CD14-positive monocyte (primary cell): Measurements from ENCODE around the gene SLIT2. TPM values are rescaled to one million over a fixed set of nuclear protein-coding genes. Genes with fewer than 3 reads are reported as not detected.

ENCODE experiments used
- DNase-seq, 3 donors: peaks; one replicate each; pipeline ENCODE4 v3.0.0-alpha.2; 2011 to 2022
- H2AFZ ChIP-seq: 2 replicates; pipeline ENCODE4 v1.6.0; 2012; ENCODE audit warnings: mild to moderate bottlenecking, low read depth, low read length, inconsistent platforms; ENCODE audit not compliant: insufficient read depth, poor library complexity, severe bottlenecking
- H3K27ac ChIP-seq, 2 donors: 1 replicate in 1 of 2; 2 replicates in 1 of 2; pipeline ENCODE4 v1.5.1; 2012 to 2013; ENCODE audit warnings: low read length in 2 of 2, control low read depth in 1 of 2, inconsistent platforms in 1 of 2, low read depth in 1 of 2, mild to moderate bottlenecking in 1 of 2
- H3K27me3 ChIP-seq, 2 donors: one replicate each; pipeline versions ENCODE4 v1.6.0 to v1.6.1; 2011 to 2013; ENCODE audit warnings: low read length in 2 of 2; ENCODE audit not compliant: control insufficient read depth in 2 of 2, insufficient read depth in 2 of 2
- H3K36me3 ChIP-seq, 2 donors: replicated peaks in 1 of 2; 1 replicate in 1 of 2; 2 replicates in 1 of 2; pipeline versions ENCODE4 v1.5.1 to v1.6.1; 2012 to 2013; ENCODE audit warnings: low read length in 2 of 2, control low read depth in 1 of 2, inconsistent platforms in 1 of 2, mild to moderate bottlenecking in 1 of 2; ENCODE audit not compliant: insufficient read depth in 2 of 2, control insufficient read depth in 1 of 2
- H3K4me1 ChIP-seq, 2 donors: 1 replicate in 1 of 2; 2 replicates in 1 of 2; pipeline versions ENCODE4 v1.5.1 to v1.6.1; 2012 to 2013; ENCODE audit warnings: low read length in 2 of 2, control low read depth in 1 of 2, inconsistent platforms in 1 of 2, mild to moderate bottlenecking in 1 of 2, moderate library complexity in 1 of 2; ENCODE audit not compliant: insufficient read depth in 2 of 2, control insufficient read depth in 1 of 2
- H3K4me2 ChIP-seq: replicated peaks from 2 replicates; pipeline ENCODE3; 2012; ENCODE audit warnings: low read length, moderate library complexity, mild to moderate bottlenecking; ENCODE audit not compliant: poor library complexity, severe bottlenecking; ENCODE audit errors: extremely low read depth
- H3K4me3 ChIP-seq, 3 experiments: fragments of 200-600 bp in 1 of 3; sonication (generic) in 1 of 3; replicated peaks in 1 of 3; 1 replicate in 2 of 3; 2 replicates in 1 of 3; pipeline ENCODE4 v1.5.1; 2011 to 2013; ENCODE audit warnings: low read length in 3 of 3, mild to moderate bottlenecking in 3 of 3, control low read depth in 2 of 3, low read depth in 2 of 3, inconsistent platforms in 1 of 3, moderate library complexity in 1 of 3
- H3K79me2 ChIP-seq: 2 replicates; pipeline ENCODE4 v1.6.0; 2012; ENCODE audit warnings: mild to moderate bottlenecking, control low read depth, inconsistent platforms, low read length, moderate library complexity; ENCODE audit not compliant: insufficient read depth
- H3K9ac ChIP-seq: 2 replicates; pipeline ENCODE4 v1.6.0; 2017; ENCODE audit warnings: low read length, mild to moderate bottlenecking; ENCODE audit not compliant: insufficient read depth, poor library complexity, severe bottlenecking
- H3K9me3 ChIP-seq, 2 donors: replicated peaks in 1 of 2; 1 replicate in 1 of 2; 2 replicates in 1 of 2; pipeline versions ENCODE4 v1.5.1 to v1.6.1; 2012 to 2013; ENCODE audit warnings: low read length in 2 of 2, control low read depth in 1 of 2; ENCODE audit not compliant: control insufficient read depth in 1 of 2, insufficient read depth in 1 of 2
- H4K20me1 ChIP-seq: 2 replicates; pipeline ENCODE4 v1.6.0; 2012; ENCODE audit warnings: mild to moderate bottlenecking, low read length, control low read depth, moderate library complexity; ENCODE audit not compliant: insufficient read depth
- H3K27ac Mint-ChIP-seq, 7 donors: one replicate each; pipeline ENCODE4 v1.8.0; 2020; ENCODE audit warnings: mild to moderate bottlenecking in 7 of 7, mixed read lengths in 7 of 7, moderate library complexity in 6 of 7, inconsistent platforms in 2 of 7
- H3K27me3 Mint-ChIP-seq, 3 donors: one replicate each; pipeline ENCODE4 v1.8.0; 2021 to 2022; ENCODE audit warnings: low read depth in 3 of 3, mild to moderate bottlenecking in 3 of 3, mixed read lengths in 3 of 3, moderate library complexity in 3 of 3, inconsistent platforms in 1 of 3
- H3K36me3 Mint-ChIP-seq, 2 donors: one replicate each; pipeline ENCODE4 v1.8.0; 2020; ENCODE audit warnings: mixed read lengths in 2 of 2, inconsistent platforms in 1 of 2, mild to moderate bottlenecking in 1 of 2
- H3K4me1 Mint-ChIP-seq: one replicate; pipeline ENCODE4 v1.8.0; 2020; ENCODE audit warnings: mild to moderate bottlenecking, mixed read lengths
- H3K4me3 Mint-ChIP-seq, 2 donors: one replicate each; pipeline ENCODE4 v1.8.0; 2020; ENCODE audit warnings: mild to moderate bottlenecking in 2 of 2, mixed read lengths in 2 of 2, moderate library complexity in 1 of 2
- H3K9me3 Mint-ChIP-seq, 7 donors: one replicate each; pipeline ENCODE4 v1.8.0; 2020 to 2022; ENCODE audit warnings: mixed read lengths in 7 of 7, mild to moderate bottlenecking in 6 of 7, moderate library complexity in 6 of 7, inconsistent platforms in 2 of 7
- CTCF ChIP-seq: fragments of 200-600 bp; IDR thresholded peaks from one replicate; pipeline ENCODE4 v1.8.0; 2022; ENCODE audit warnings: antibody characterized with exemption, mild to moderate bottlenecking
- intact Hi-C, 2 donors: fragments of 100-400 bp; cut with micrococcal nuclease; formaldehyde crosslinking; loops; one replicate each; pipeline versions ENCODE4 v1.15.0 to v1.15.1; 2023
- polyA plus RNA-seq, 3 donors: library from polyadenylated mRNA; depleted of rRNA in 1 of 3; unstranded in 2 of 3; stranded (reverse) in 1 of 3; fragments of 300-500 nt in 2 of 3; fragments of >200 nt in 1 of 3; fragmentation: Illumina TruSeq in 2 of 3; gene quantifications; 1 replicate in 2 of 3; 2 replicates in 1 of 3; pipeline ENCODE4 v1.2.3, GENCODE V29; 2012 to 2021

SLIT2 gene
- polyA plus RNA-seq, 3 donors, result 0.08 TPM; not detected in 2

GRCh38 chr4:20298455-20298854 lies 46.8 kb downstream of the SLIT2 start:
- Histone ChIP-seq H3K4me2 (no peak overlapping the region), H2AFZ (no peak overlapping the region), H3K9me3 (no peaks in the 10 kb centered on the region), H4K20me1 (no peaks in the 10 kb centered on the region), H3K79me2 (no peaks in the 10 kb centered on the region), H3K4me1 (no peaks in the 10 kb centered on the region), H3K27me3 (no peaks in the 10 kb centered on the region), H3K4me3 (no peak overlapping the region), H3K9ac (no peak overlapping the region), H3K36me3 (no peaks in the 10 kb centered on the region), H3K27ac (no peak overlapping the region)
- DNase-seq, result no peak
- TF ChIP-seq CTCF, result no peak
- Mint-ChIP-seq H3K9me3 (no peaks in the 10 kb centered on the region), H3K4me3 (no peak overlapping the region), H3K27me3 (no peaks in the 10 kb centered on the region), H3K4me1 (no peaks in the 10 kb centered on the region), H3K36me3 (no peaks in the 10 kb centered on the region), H3K27ac (no peak overlapping the region)
- intact Hi-C loops, result no loop called here

DNA sequence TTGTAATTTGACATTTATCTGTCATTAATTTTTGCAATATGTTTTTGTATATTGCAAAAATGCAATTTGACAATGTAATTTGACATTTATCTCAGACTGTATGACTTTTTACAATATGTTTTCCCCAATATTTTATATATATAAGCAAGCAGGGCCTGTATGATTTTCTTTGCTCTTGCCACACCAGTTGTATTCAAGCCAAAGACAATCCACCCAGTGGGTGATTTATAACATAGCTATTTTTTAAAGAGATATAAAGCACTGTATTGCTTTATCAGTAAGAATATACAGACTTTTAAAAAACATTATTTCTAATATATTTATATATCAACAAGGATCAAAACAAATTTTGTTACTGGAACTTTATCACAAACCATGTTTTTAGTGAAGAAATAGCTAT lies 47.3 kb downstream of the SLIT2 start:
- DNase-seq, result no peak
- H3K36me3 ChIP-seq, result no peaks in the 10 kb centered on the region
- H4K20me1 ChIP-seq, result no peaks in the 10 kb centered on the region
- H3K9ac ChIP-seq, result no peak overlapping the region
- H3K27me3 Mint-ChIP-seq, result no peaks in the 10 kb centered on the region
- no peak overlapping the region for H2AFZ ChIP-seq
- no peaks in the 10 kb centered on the region for H3K79me2 ChIP-seq
- no peaks in the 10 kb centered on the region for H3K4me1 Mint-ChIP-seq
- intact Hi-C loops, result no loop called here
- no peak overlapping the region for H3K27ac Mint-ChIP-seq
- no peaks in the 10 kb centered on the region for H3K9me3 ChIP-seq
- no peak overlapping the region for H3K4me3 Mint-ChIP-seq
- H3K27ac ChIP-seq, result no peak overlapping the region
- no peaks in the 10 kb centered on the region for H3K9me3 Mint-ChIP-seq
- TF ChIP-seq CTCF, result no peak
- no peaks in the 10 kb centered on the region for H3K27me3 ChIP-seq
- no peak overlapping the region for H3K4me2 ChIP-seq
- H3K4me3 ChIP-seq, result no peak overlapping the region
- no peaks in the 10 kb centered on the region for H3K36me3 Mint-ChIP-seq
- H3K4me1 ChIP-seq, result no peaks in the 10 kb centered on the region
